Occipital lobe (tissue), 2 donors: ENCODE measurements around the gene SCIN. TPM values are rescaled to one million over a fixed set of nuclear protein-coding genes. Genes with fewer than 3 reads are reported as not detected.
"Not testable (repeated sequence)": the region's sequence is repeated elsewhere in the genome, so short reads cannot be mapped to it uniquely, and the experiment has no call there.

Experiments used
- DNase-seq: peaks from one replicate; lab custom pipeline; 2025; lab: John Stamatoyannopoulos, UW
- total RNA-seq: library from RNA; depleted of rRNA; stranded (reverse); fragments of >200 nt; gene quantifications from one replicate; pipeline ENCODE4 v1.2.3, GENCODE V29; 2014

The SCIN gene
- 1.6 TPM for total RNA-seq

DNA sequence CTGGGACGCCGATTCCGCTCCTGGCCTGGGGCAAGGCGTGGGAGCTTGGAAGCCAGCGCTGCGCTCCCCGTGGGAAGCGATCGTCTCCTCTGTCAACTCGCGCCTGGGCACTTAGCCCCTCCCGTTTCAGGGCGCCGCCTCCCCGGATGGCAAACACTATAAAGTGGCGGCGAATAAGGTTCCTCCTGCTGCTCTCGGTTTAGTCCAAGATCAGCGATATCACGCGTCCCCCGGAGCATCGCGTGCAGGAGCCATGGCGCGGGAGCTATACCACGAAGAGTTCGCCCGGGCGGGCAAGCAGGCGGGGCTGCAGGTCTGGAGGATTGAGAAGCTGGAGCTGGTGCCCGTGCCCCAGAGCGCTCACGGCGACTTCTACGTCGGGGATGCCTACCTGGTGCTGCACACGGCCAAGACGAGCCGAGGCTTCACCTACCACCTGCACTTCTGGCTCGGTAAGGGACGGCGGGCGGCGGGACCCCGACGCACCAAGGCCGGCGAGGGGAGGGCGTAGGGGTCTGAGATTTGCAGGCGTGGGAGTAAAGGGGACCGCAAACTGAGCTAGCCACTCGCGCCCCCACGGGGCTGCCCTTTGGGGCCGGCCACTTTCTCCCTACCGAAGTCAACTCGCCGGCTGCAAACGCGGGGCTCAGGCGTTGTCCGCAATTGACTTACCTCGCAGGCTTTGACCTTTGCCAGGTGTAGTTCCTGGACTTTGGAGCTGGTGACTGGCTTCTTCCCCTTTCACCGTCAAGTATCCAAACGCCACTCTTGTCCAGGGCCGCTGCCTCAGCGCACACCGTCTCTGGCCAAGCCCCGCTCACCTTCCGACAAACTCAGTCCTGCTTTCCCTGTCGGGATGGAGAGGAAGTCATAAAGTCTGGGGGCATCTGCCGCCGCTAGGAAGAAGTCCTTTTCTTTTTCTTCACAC is at the start of gene SCIN:
TSS of gene SCIN (plus strand) at position 187 of the 928 bp plus-strand sequence. CDS start at position 254, 67 bp downstream.
- peak; percentile 26 for DNase-seq

DNA sequence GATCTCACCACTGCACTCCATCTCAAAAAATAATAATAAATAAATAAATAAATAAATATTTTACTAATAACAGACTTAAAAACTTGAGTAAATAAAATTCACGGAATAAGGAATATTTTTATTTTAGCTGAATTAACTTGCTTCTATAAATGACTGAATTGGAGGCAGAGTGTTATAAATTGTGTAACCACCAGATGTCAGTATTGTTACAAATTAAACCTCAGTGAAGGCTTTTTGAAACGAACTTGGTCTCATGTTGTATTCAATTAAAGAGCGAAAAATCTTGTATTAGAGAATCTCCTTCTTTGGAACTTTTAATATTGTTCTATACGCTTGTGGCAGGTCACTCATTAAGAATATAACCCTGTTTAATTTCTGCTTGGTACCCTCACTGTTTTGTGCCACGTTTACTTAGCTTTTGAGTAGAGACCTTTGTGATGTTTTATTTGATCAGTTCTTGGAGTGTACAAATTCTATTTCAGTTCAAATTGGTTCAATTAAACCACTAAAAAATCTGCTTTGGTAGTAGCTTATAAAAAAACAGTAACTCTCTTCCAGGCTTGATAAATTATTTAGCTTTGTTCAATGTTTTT is 45.6 kb upstream of the SCIN start:
- DNase-seq = no peak

DNA sequence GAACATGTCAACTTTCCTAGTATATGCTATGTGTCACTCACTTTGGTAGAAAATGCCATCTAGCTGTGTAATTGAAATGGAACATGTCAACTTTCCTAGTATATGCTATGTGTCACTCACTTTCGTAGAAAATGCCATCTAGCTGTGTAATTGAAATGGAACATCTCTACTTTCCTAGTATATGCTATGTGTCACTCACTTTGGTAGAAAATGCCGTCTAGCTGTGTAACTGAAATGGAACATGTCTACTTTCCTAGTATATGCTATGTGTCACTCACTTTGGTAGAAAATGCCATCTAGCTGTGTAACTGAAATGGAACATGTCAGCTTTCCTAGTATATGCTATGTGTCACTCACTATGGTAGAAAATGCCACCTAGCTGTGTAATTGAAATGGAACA is 43.8 kb upstream of the SCIN start:
- DNase-seq = not testable (repeated sequence)

DNA sequence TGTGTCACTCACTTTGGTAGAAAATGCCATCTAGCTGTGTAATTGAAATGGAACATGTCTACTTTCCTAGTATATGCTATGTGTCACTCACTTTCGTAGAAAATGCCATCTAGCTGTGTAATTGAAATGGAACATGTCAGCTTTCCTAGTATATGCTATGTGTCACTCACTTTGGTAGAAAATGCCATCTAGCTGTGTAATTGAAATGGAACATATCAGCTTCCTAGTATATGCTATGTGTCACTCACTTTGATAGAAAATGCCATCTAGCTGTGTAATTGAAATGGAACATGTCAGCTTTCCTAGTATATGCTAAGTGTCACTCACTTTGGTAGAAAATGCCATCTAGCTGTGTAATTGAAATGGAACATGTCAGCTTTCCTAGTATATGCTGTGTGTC is 42.9 kb upstream of the SCIN start:
- DNase-seq = not testable (repeated sequence)

DNA sequence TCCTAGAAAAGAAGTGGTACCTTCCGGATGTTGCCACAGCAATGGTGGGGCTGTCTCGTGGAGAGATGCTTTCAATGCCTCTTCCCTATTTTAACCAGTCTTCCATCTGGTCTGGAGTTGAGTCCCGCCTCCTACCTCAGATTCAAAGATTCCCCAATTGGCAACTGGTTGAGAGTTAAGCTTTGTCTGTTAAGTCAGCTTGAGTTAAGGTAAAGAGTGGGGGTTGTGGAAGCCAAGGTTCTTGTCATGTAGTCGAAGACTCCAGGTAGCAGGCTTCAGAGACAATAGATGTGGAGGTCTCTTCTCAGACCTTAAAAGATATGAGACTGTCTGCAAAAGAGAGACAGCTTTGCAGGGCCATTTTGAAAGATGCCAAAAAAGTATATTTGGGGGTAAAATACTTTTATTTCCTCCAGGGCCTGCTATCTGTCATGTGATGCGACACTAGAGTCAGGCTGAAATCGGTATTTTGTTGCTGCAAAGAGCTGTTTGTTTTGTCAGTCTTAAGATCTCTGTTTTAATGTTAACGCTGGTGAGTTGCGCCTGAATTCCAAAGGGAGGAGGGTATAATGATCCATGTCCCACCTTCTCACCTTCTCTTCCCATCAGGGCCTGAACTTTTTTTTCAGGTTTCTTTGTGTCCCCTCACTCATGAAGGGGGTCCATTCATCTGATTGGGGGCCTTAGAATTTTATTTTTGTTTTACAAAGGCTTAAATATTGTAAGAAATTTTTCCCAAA is 40.4 kb upstream of the SCIN start:
- no peak for DNase-seq

DNA sequence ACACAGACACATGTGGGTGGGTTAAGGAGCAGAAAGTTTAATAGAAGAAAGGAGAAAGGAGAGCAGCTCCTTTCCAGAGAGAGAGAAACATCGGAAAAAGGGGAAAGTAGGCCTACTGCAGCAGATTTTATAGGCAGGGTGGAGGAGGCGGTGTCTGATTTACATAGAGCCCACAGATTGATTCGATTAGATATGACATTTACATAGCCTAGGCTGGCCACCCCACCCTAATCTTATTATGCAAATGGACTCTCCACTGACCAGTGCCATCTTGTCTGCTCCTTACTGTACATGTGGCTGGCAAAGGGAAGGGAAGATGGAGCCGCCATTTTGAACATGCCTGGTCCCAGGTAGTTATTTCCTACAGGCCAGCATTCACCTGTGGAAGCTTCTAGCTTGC is 38.7 kb upstream of the SCIN start:
- no peak for DNase-seq

DNA sequence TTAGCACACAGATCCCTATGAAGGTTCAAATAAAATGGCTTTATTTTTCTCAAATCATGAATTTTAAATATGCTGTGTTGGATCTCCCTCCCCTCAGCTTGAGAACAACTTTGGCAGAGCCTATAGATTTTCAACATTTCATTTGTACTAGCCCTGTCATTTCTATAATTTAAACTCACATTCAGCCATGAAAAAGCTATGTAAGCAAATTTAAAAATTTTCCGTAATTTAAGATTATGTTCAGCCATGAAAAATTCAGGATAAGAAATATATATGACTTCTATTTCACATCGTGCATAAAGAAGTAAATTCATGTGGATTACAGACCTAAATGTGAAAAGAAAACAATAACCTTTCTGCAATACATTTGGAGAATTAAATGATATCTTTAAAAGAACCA is 36.5 kb upstream of the SCIN start:
- DNase-seq = no peak

DNA sequence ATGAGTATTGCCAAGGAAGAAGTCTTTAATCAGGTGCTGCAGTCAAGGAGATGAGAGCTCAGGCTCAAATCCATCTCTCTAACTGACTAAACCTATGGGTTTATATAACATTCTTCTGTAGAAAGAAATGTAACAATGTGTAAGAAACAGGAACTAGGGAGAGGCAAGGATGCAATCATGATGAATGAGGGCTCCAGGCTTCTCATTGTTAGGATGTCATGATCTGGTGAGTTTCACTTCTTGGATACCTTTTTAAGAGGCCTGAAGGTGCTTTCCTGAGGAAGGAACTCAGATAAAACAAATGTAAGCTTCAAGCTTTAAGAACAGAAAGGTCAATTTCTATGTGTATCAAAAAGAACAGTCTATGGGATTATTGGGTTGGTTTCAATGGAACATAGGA is 30.8 kb upstream of the SCIN start:
- no peak for DNase-seq

DNA sequence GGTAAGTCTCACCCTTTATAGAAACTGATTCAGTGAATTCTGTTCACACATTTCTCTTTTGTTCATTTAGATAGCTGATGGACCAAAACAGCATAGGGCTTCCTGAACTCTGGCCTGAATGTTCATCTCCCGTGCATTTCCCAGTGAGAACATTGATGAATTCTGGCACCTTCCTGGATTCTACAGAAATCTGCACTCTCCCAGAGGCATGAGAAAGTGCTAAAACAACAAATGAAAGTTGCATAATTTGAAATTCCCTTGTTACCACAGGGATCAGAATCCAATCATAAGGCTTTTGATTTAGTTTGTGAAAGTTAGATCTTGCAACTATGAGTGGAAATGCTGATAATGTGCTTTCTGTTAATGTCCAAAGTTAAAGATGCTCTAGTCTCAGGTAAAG is 29.7 kb upstream of the SCIN start:
- DNase-seq = no peak

DNA sequence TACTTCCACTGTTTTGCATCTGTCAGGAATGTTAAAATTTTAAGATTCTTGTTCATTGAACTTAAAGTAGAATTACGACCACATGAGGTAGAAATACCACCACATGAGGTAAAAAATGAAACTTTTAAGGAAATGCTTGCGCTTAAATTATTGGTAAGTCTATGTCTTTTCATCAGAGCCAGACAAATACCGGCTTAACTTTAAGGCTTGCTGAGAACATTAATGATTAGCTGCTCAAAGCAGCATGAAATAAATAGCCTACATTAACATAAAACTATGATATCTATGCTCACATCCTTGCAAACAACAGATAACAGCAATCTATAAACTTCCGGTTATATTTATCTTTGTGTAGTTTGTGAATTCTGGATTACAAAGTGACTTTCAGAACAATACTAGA is 26.9 kb upstream of the SCIN start:
- no peak for DNase-seq

DNA sequence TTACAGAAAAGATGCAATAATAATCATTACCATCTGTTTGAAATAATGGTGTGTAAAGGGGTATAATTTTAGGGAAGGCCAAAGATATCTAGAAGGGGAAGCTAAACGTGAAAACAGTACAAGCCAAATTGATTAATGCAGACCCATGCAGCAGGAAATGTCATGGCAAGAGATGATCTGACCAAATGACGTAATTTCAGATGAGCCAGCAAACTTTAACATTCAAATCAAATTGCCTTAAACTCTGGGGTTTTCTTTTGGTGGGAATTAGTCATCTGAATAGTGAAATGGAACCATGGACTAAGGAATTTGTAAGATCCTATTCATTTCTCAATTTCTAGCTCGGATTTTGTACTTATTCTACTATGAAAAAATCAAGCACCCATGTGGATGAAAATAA is 21.4 kb upstream of the SCIN start:
- DNase-seq = no peak

DNA sequence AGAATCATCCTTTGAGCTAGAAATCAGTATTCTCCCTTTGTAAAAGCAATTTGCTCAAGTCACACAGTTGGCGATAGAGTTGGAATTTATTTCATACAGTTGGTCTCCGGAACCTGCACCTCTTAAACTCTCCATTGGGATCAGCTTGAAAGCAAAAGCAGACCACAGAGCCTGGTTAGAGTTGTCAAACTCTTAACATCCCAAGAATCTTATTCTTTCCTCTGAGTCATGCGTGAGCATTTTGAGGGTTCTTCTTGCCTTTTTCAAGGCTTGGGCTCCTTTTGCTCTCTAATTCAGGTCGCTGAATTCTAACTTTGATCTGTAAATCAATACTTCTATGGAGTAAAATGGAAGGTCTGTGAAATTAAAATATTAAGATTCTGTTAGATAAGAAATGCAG is 19.6 kb upstream of the SCIN start:
- no peak for DNase-seq

DNA sequence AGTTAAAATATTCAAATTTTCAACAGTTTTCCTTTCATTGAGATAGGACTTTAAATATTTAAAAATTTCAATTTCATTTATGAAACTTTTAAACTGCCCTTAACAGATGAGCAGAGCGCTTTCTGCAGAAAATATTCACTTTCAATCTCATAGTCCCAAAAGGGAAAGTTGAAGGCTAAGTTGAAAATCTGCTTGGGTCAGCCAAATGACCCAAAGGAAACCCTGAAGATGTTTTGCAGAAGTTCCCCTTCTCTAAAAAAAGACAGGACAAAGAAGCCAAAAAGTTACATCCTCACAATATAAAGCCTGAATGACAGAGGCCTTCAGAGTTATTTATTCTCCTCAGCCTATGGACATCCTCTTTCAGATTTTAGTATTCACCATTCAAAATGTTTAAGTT is 17.6 kb upstream of the SCIN start:
- no peak for DNase-seq

DNA sequence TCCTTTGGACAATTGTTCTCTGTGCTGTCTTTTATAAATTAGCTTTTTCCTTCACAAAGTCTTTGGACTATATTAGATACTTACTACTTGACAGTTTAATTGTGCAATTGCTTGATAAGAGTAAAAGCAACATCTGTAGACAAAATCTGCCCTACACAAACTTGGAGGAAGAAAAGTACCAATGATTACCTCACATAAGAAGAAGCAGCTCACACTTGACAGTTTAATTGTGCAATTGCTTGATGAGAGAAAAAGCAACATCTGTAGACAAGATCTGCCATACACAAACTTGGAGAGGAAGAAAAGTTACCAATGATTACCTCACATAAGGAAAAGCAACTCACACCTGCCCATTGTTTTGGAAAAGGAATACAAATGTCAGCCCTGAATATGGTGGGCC is 17.1 kb upstream of the SCIN start:
- DNase-seq = no peak

DNA sequence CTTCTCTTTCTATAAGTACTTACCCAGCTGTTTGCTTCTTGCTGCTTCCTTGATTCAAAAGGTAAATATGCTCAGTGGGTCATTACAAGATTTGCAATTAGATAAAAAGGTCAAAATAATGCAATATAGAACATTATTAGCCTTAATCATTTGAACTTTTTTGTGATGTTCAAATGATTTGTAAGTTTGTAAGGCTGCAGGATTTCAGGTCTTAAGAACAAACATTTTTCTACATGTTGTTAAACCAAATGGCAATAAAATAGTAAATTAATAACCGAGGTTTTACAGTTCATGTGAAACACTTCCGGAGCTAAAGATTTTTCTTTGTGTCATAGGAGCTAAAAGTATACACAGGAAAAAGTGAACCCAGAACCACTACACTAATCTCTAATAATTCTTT is 16.2 kb upstream of the SCIN start:
- DNase-seq = no peak

DNA sequence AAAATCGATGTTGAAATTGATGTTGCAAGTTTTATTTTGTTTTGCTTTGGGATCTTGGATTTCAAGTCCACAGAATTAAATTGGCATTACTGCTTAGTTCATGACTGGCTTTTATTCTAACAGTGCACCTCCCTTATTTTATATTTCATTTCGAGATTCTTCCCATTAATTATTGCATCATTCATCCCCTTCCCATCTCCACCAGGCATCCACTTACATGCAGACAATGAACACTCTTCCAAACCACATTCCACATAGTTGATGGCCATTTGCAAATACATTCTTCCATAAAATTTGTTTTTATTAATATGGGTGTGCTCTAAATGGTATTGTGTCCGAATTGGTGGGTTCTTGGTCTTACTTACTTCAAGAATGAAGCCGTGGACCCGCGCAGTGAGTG is 15.6 kb upstream of the SCIN start:
- no peak for DNase-seq

DNA sequence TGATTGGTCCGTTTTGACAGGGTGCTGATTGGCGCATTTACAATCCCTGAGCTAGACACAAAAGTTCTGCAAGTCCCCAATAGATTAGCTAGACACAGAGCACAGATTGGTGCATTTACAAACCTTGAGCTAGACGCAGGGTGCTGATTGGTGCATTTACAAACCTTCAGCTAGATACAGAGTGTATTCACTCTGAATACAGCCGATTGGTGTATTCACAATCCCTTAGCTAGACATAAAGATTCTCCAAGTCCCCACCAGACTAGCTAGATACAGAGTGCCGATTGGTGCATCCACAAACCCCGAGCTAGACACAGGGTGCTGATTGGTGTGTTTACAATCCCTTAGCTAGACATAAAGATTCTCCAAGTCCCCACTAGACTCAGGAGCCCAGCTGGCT is 14.8 kb upstream of the SCIN start:
- not testable (repeated sequence) for DNase-seq

DNA sequence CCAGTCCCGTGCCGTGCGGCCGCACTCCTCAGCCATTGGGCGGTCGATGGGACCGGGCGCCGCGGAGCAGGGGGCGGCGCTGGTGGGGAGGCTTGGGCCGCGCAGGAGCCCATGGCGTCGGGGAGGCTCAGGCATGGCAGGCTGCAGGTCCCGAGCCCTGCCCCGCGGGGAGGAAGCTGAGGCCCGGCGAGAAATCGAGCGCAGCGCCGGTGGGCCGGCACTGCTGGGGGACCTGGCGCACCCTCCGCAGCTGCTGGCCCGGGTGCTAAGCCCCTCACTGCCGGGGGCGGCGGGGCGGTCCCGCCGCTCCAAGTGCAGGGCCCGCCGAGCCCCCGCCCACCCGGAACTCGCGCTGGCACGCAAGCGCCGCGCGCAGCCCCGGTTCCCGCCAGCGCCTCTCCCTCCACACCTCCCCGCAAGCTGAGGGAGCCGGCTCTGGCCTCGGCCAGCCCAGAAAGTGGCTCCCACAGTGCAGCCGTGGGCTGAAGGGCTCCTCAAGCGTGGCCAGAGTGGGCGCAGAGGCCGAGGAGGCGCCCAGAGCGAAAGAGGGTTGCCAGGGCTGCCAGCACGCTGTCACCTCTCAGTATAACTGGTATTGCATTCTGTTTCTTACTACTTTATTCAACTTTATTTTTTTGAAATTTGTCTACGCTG is 14.3 kb upstream of the SCIN start:
- not testable (repeated sequence) for DNase-seq

DNA sequence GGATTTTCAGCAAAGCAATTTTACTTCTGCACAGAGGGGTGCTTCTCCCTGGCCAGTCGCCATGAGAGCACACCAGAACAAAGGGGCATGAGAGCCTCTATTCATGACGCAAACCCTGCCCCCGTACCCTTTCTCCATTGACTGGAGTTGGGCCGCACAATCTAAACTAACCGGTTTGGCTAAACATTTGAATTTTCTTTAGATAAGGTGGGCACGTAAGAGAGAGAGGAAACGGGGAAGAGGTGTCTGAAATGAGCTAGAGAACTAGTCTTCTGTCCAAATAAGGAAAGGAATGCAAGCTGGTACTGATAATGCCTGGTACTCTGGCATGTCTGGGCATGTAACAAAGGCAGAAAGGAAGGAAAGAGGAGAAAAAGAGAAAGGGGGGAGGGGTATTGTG is 13.2 kb upstream of the SCIN start:
- no peak for DNase-seq

DNA sequence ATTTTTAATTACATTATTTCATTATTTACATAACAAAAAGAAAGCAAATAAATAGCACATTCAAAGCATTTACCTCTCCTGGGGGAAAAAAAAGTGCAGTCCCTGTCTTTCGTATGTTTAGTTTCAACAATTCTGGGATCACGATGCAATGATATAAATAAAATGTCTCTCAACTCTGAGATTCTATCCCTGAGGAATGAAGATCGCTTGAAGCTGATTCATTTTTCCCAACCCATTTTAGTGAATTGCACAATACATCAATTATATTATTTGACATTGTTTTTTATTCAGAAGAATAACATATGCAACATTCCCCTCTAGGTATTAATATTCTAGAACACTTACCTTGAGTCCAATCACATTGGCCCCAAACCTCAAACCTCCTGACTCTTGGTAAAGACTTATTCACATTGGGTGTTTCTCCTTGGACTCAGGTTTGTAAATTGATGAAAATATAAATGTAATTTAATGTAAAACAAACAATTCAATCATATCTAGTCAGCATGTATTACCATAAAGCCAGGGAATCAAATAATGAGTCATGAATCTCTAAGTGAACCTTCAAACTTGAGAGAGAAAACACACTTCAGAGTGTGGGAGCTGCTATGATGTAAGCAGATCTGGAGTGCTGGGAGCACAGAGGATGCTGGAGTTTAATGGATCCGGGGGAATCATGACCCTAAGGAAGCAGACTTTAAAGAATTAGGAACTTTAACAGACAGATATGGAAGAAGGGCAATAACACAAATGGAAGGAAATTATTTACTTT is 5.3 kb upstream of the SCIN start:
- DNase-seq = no peak

DNA sequence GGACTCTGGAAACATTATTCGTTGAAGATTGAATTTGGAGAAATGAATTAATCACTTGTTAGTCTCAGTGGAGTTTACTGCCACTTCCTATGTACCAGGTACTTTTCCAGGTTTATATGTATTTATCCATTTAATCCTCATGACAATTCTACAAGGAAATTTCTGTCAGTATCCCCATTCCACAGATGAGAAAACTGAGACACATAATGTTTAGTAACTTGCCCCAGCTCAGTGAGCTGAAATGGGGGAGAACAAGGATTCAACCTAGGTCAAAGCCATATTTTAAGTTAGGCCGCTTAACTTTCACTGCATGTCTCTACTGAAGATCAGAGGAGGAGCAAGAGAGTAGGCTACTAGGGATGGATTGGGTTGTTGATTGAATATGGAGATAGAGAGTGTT is 4.6 kb upstream of the SCIN start:
- no peak for DNase-seq
